Tibial nerve (tissue), 4 donors: ENCODE measurements around the gene BCAS3.

Experiments
- CTCF ChIP-seq, 5 experiments: fragments of 200-600 bp in 3 of 5; fragments of 450-650 bp in 2 of 5; sonication (generic) in 3 of 5; IDR thresholded peaks; one replicate each; pipeline ENCODE4 v1.5.1; 2016 to 2019; ENCODE audit warnings: antibody characterized with exemption in 5 of 5, mild to moderate bottlenecking in 3 of 5, moderate library complexity in 2 of 5
- EP300 ChIP-seq, 2 donors: sonication (generic); formaldehyde crosslinking; IDR thresholded peaks; one replicate each; pipeline ENCODE4 v1.6.1; 2017; ENCODE audit warnings: antibody characterized with exemption in 2 of 2, mild to moderate bottlenecking in 1 of 2
- POLR2A ChIP-seq, 2 donors: fragments of 450-650 bp; IDR thresholded peaks; one replicate each; pipeline ENCODE4 v1.6.1; 2017; ENCODE audit warnings: antibody characterized with exemption in 2 of 2, mild to moderate bottlenecking in 2 of 2, moderate library complexity in 2 of 2

GRCh38 chr17:61267847-61268246 lies 590.2 kb downstream of the BCAS3 start:
- TF ChIP-seq CTCF (IDR thresholded peaks at IDR 0.05) = no peak
- TF ChIP-seq POLR2A (IDR thresholded peaks at IDR 0.05) = no peak
- TF ChIP-seq EP300 (IDR thresholded peaks at IDR 0.05) = no peak
